A673 (cell line): ENCODE data around the gene ZBTB8B. TPM values are rescaled to one million over a fixed set of nuclear protein-coding genes. Genes with fewer than 3 reads are reported as not detected.

ENCODE experiments used
- BruUV-seq: library from RNA; stranded (reverse); fragments of 400-500 nt; replicated peaks from 2 replicates; lab custom pipeline; 2021; lab: Mats Ljungman, UMichigan
- CTCF ChIA-PET: fragments of 300-600 bp; sonication (Branson Sonifier 250); formaldehyde crosslinking; loops from one replicate; lab custom pipeline; 2022; ENCODE audit warnings: antibody characterized with exemption; lab: Charles Lee
- POLR2A ChIA-PET: fragments of 300-600 bp; sonication (Branson Sonifier 250); formaldehyde crosslinking; loops from one replicate; lab custom pipeline; 2022; ENCODE audit warnings: antibody characterized with exemption; ENCODE audit not compliant: low non-redundant PET; lab: Charles Lee
- DNase-seq: peaks from one replicate; pipeline ENCODE4 v3.0.0-alpha.2; 2015; ENCODE audit warnings: low spot score
- H3K27ac ChIP-seq: fragments of 200-600 bp; sonication (generic); 2 replicates; pipeline ENCODE4 v1.5.1; 2016; ENCODE audit warnings: mixed run types, low read depth, mild to moderate bottlenecking, mixed read lengths, antibody characterized with exemption, low read length; ENCODE audit not compliant: poor library complexity, severe bottlenecking
- H3K27me3 ChIP-seq: fragments of 200-600 bp; sonication (generic); replicated peaks from 2 replicates; pipeline ENCODE4 v1.6.1; 2017; ENCODE audit warnings: mixed run types, low read depth, mild to moderate bottlenecking, mixed read lengths, antibody characterized with exemption, low read length; ENCODE audit not compliant: insufficient read depth, poor library complexity
- H3K36me3 ChIP-seq: fragments of 200-600 bp; sonication (generic); 2 replicates; pipeline ENCODE4 v1.6.1; 2016; ENCODE audit warnings: mixed run types, mild to moderate bottlenecking, mixed read lengths, antibody characterized with exemption, low read length; ENCODE audit not compliant: insufficient read depth, poor library complexity, severe bottlenecking
- H3K4me1 ChIP-seq: fragments of 200-600 bp; sonication (generic); 2 replicates; pipeline ENCODE4 v1.6.1; 2017; ENCODE audit warnings: mixed run types, mild to moderate bottlenecking, mixed read lengths, antibody characterized with exemption, low read length; ENCODE audit not compliant: insufficient read depth, poor library complexity, severe bottlenecking
- H3K4me3 ChIP-seq: fragments of 200-600 bp; sonication (generic); 2 replicates; pipeline ENCODE4 v1.5.1; 2016; ENCODE audit warnings: low read depth, mixed run types, mild to moderate bottlenecking, mixed read lengths, low read length; ENCODE audit not compliant: poor library complexity, severe bottlenecking
- H3K9me3 ChIP-seq: fragments of 200-600 bp; sonication (generic); 2 replicates; pipeline ENCODE4 v1.6.1; 2016; ENCODE audit warnings: mixed run types, low read depth, mild to moderate bottlenecking, mixed read lengths, antibody characterized with exemption, low read length; ENCODE audit not compliant: poor library complexity, severe bottlenecking
- CTCF ChIP-seq: fragments of 300-800, 200-600 bp; sonication (generic); conservative IDR thresholded peaks from 2 replicates; pipeline ENCODE4 v1.5.1; 2017; ENCODE audit warnings: low read depth, mild to moderate bottlenecking, antibody characterized with exemption, low read length, moderate library complexity, mixed read lengths
- EZH2 ChIP-seq: fragments of 200-600 bp; sonication (generic); IDR thresholded peaks from 2 replicates; pipeline ENCODE4 v1.6.1; 2017; ENCODE audit warnings: borderline replicate concordance, low read depth, mild to moderate bottlenecking, mixed read lengths, antibody characterized with exemption, low read length; ENCODE audit not compliant: poor library complexity, severe bottlenecking
- intact Hi-C: fragments of 100-400 bp; cut with micrococcal nuclease; formaldehyde crosslinking; loops from one replicate; pipeline ENCODE4 v1.10.0; 2022; ENCODE audit not compliant: unreplicated experiment
- total RNA-seq: library from RNA; stranded (reverse); gene quantifications from 2 replicates; pipeline ENCODE4 v1.2.3, GENCODE V29; 2021

The ZBTB8B gene
- total RNA-seq, 1 experiment from 2014 or later = 0.06 TPM

GRCh38 chr1:32468791-32469190 is 3.9 kb downstream of the ZBTB8B start:
- Histone ChIP-seq H3K27ac (no peak overlapping the region), H3K4me1 (peaks cover 4% of the 10 kb centered on the region), H3K27me3 (peaks cover 32% of the 10 kb centered on the region), H3K36me3 (no peaks in the 10 kb centered on the region), H3K4me3 (no peak overlapping the region), H3K9me3 (no peaks in the 10 kb centered on the region)
- DNase-seq = no peak
- ChIA-PET CTCF (interaction anchor here (0.7 kb wide), 1 partner anchor 139 kb away, joined by 4 read pairs; no protein-coding TSS in a partner anchor), POLR2A (no interaction called here)
- intact Hi-C loops = no loop called here
- TF ChIP-seq CTCF (no peak), EZH2 (no peak)
- no TSS peak for BruUV-seq

GRCh38 chr1:32470431-32470830 is 5.6 kb downstream of the ZBTB8B start:
- POLR2A ChIA-PET = no interaction called here
- CTCF ChIA-PET = no interaction called here
- BruUV-seq = no TSS peak

GRCh38 chr1:32470991-32471694 is 6.3 kb downstream of the ZBTB8B start:
- Histone ChIP-seq H3K36me3 (no peaks in the 10 kb centered on the region), H3K4me1 (no peaks in the 10 kb centered on the region), H3K27me3 (peaks cover 9% of the 10 kb centered on the region), H3K27ac (no peak overlapping the region), H3K4me3 (no peak overlapping the region), H3K9me3 (no peaks in the 10 kb centered on the region)
- CTCF ChIA-PET = no interaction called here
- POLR2A ChIA-PET = no interaction called here
- no peak for TF ChIP-seq EZH2
- no peak for TF ChIP-seq CTCF
- no TSS peak for BruUV-seq
- intact Hi-C loops = no loop called here
- DNase-seq = no peak

More at GRCh38 chr1:32470431-32470830, 5.6 kb downstream of the ZBTB8B start:
- peak; percentile 14 for DNase-seq
- Histone ChIP-seq H3K27me3 (peaks cover 16% of the 10 kb centered on the region), H3K27ac (no peak overlapping the region), H3K4me1 (peaks cover 2% of the 10 kb centered on the region), H3K4me3 (no peak overlapping the region), H3K9me3 (no peaks in the 10 kb centered on the region), H3K36me3 (no peaks in the 10 kb centered on the region)
- no peak for TF ChIP-seq CTCF
- TF ChIP-seq EZH2 = no peak
- intact Hi-C loops = no loop called here
